Keratinocyte (primary cell): Measurements from ENCODE around the gene TMEM132D. TPM values are rescaled to one million over a fixed set of nuclear protein-coding genes. Genes with fewer than 3 reads are reported as not detected.

ENCODE experiments used
- DNase-seq: peaks from one replicate; pipeline ENCODE4 v3.0.0-alpha.2; 2011; ENCODE audit warnings: low read depth, missing footprints, low spot score
- FAIRE-seq: peaks from 2 replicates; lab custom pipeline; 2011; peaks lifted over from hg19 to GRCh38; lab: Jason Lieb, UNC
- H2AFZ ChIP-seq: 2 replicates; pipeline ENCODE4 v1.6.0; 2012; ENCODE audit warnings: low read length, control low read depth, inconsistent platforms; ENCODE audit not compliant: control insufficient read depth
- H3K27ac ChIP-seq: 2 replicates; pipeline ENCODE4 v1.5.1; 2011; ENCODE audit warnings: low read length; ENCODE audit not compliant: control insufficient read depth, insufficient read depth
- H3K27me3 ChIP-seq: 3 replicates; pipeline ENCODE4 v1.6.0; 2011; ENCODE audit warnings: low read length; ENCODE audit not compliant: control insufficient read depth, insufficient read depth; ENCODE audit errors: extremely low read depth
- H3K36me3 ChIP-seq, 2 experiments: 2 replicates in 1 of 2; 3 replicates in 1 of 2; pipeline ENCODE4 v1.5.1; 2011; ENCODE audit warnings: low read length in 2 of 2, mild to moderate bottlenecking in 1 of 2; ENCODE audit not compliant: control insufficient read depth in 2 of 2, insufficient read depth in 2 of 2; ENCODE audit errors: extremely low read depth in 1 of 2
- H3K4me1 ChIP-seq: 3 replicates; pipeline ENCODE4 v1.5.1; 2011; ENCODE audit warnings: low read length; ENCODE audit not compliant: control insufficient read depth, insufficient read depth; ENCODE audit errors: extremely low read depth
- H3K4me2 ChIP-seq: 3 replicates; pipeline ENCODE4 v1.6.0; 2011; ENCODE audit warnings: low read depth, low read length; ENCODE audit not compliant: control insufficient read depth, insufficient read depth; ENCODE audit errors: extremely low read depth
- H3K4me3 ChIP-seq, 3 experiments: fragments of 200-600 bp in 1 of 3; sonication (generic) in 1 of 3; 2 replicates in 2 of 3; 3 replicates in 1 of 3; pipeline ENCODE4 v1.5.1; 2011 to 2016; ENCODE audit warnings: low read length in 3 of 3, mild to moderate bottlenecking in 3 of 3, control low read depth in 2 of 3, inconsistent platforms in 1 of 3, low read depth in 1 of 3, mixed read lengths in 1 of 3, mixed run types in 1 of 3, moderate library complexity in 1 of 3; ENCODE audit not compliant: control insufficient read depth in 2 of 3, insufficient read depth in 2 of 3; ENCODE audit errors: extremely low read depth in 1 of 3
- H3K79me2 ChIP-seq: 2 replicates; pipeline ENCODE4 v1.6.0; 2012; ENCODE audit warnings: low read length; ENCODE audit not compliant: control insufficient read depth, insufficient read depth
- H3K9ac ChIP-seq: 3 replicates; pipeline ENCODE4 v1.6.0; 2011; ENCODE audit warnings: low read length; ENCODE audit not compliant: control insufficient read depth, insufficient read depth; ENCODE audit errors: extremely low read depth
- H3K9me1 ChIP-seq: 3 replicates; pipeline ENCODE4 v1.6.0; 2011; ENCODE audit warnings: low read length; ENCODE audit not compliant: control insufficient read depth, insufficient read depth; ENCODE audit errors: extremely low read depth
- H3K9me3 ChIP-seq: 2 replicates; pipeline ENCODE4 v1.5.1; 2012; ENCODE audit warnings: low read depth, low read length; ENCODE audit not compliant: control insufficient read depth
- H4K20me1 ChIP-seq: 3 replicates; pipeline ENCODE4 v1.6.0; 2011; ENCODE audit warnings: low read length; ENCODE audit not compliant: control insufficient read depth, insufficient read depth; ENCODE audit errors: extremely low read depth
- EZH2 ChIP-seq: IDR thresholded peaks from one replicate; pipeline ENCODE4 v1.6.1; 2012; ENCODE audit warnings: inconsistent platforms, mild to moderate bottlenecking, low read length, moderate library complexity
- dilution Hi-C: fragments of 300-500 bp; cut with MboI; formaldehyde crosslinking; loops from one replicate; pipeline ENCODE4 v1.7.0; 2020; ENCODE audit warnings: low sequenced_read_pairs; ENCODE audit not compliant: extremely low pct_ligation_motif_present
- polyA plus RNA-seq, 5 experiments: library from polyadenylated mRNA; depleted of rRNA in 3 of 5; stranded (reverse) in 3 of 5; stranded (forward) in 1 of 5; unstranded in 1 of 5; fragments of >200 nt; gene quantifications; 1 replicate in 1 of 5; 2 replicates in 3 of 5; 3 replicates in 1 of 5; pipeline versions ENCODE4 v1.2.1 to v1.2.3, GENCODE V29; 2011 to 2012; ENCODE audit warnings: missing spikeins in 2 of 5, low read depth in 1 of 5, low replicate concordance in 1 of 5
- TF ChIP-seq, protein P1 (sequence below), 3 experiments: IDR thresholded peaks in 1 of 3; conservative IDR thresholded peaks in 1 of 3; optimal IDR thresholded peaks in 1 of 3; 2 replicates in 2 of 3; 3 replicates in 1 of 3; pipeline versions ENCODE3 to v1.5.1; 2011; ENCODE audit warnings: low read length in 3 of 3, mild to moderate bottlenecking in 3 of 3, moderate library complexity in 2 of 3, control low read depth in 1 of 3, inconsistent platforms in 1 of 3; ENCODE audit not compliant: insufficient read depth in 2 of 3; ENCODE audit errors: extremely low read depth in 1 of 3

TMEM132D gene
- polyA plus RNA-seq, 1 donor (not counting 4 experiments of a cell fraction or from before 2014, with no cell fraction given), result not detected

DNA sequence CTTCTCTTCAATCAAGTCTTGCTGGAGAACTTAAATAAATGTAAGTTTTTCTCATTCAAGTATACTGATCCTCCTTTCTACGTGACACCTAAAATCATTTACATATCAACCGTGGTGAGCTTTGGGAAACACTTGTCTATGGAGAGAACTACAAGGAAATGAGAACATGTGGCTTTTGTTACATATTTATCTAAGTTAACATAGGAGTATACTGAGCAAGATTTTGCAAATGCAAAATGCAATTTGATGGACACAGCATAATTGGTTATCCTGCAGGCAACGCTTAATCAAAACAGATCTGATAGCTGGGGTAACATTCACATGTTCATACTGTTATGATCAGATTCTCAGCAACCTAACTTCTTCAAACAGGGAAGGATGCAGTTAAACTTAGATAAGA is 376.3 kb downstream of the TMEM132D start:
- dilution Hi-C loops, result no loop called here
- Histone ChIP-seq H3K4me3 (no peak overlapping the region), H3K36me3 (no peaks in the 10 kb centered on the region), H3K79me2 (no peaks in the 10 kb centered on the region), H3K27me3 (no peaks in the 10 kb centered on the region), H3K9ac (no peak overlapping the region), H2AFZ (no peak overlapping the region), H3K4me1 (no peaks in the 10 kb centered on the region), H3K27ac (no peak overlapping the region), H3K9me1 (no peaks in the 10 kb centered on the region), H3K4me2 (no peak overlapping the region), H4K20me1 (no peaks in the 10 kb centered on the region), H3K9me3 (no peaks in the 10 kb centered on the region)
- DNase-seq (no peak), FAIRE-seq (no peak)
- TF ChIP-seq, protein P1, sequence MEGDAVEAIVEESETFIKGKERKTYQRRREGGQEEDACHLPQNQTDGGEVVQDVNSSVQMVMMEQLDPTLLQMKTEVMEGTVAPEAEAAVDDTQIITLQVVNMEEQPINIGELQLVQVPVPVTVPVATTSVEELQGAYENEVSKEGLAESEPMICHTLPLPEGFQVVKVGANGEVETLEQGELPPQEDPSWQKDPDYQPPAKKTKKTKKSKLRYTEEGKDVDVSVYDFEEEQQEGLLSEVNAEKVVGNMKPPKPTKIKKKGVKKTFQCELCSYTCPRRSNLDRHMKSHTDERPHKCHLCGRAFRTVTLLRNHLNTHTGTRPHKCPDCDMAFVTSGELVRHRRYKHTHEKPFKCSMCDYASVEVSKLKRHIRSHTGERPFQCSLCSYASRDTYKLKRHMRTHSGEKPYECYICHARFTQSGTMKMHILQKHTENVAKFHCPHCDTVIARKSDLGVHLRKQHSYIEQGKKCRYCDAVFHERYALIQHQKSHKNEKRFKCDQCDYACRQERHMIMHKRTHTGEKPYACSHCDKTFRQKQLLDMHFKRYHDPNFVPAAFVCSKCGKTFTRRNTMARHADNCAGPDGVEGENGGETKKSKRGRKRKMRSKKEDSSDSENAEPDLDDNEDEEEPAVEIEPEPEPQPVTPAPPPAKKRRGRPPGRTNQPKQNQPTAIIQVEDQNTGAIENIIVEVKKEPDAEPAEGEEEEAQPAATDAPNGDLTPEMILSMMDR (optimal IDR thresholded peaks at IDR 0.05 in 1 of 3, IDR thresholded peaks at IDR 0.05 in 1 of 3, conservative IDR thresholded peaks at IDR 0.05 in 1 of 3; ENCODE audit: extremely low read depth in 1 of 3, insufficient read depth in 2 of 3, low read length in 3 of 3), result no peak
- TF ChIP-seq EZH2, result no peak

DNA sequence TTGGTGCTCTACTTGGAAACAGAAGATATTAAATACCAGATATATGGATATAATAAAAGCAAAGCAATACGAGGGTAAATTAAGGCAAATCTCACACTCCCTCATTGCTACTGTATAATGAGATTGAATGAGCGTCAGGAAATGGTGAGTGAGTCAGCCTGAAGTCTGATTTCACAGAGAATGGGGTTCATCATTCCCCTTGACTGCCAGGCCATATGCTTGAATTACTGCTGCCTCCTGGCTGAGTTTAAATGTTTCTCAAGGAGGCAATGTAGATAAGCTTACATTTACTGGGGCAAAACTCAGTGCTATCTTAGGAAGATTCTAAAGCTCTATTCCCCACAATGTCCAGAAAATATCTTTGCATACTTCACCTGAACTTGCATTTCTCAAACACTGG is 380.2 kb downstream of the TMEM132D start:
- no peak overlapping the region for H3K4me2 ChIP-seq
- H3K79me2 ChIP-seq, result no peaks in the 10 kb centered on the region
- TF ChIP-seq EZH2, result no peak
- TF ChIP-seq, protein P1 (optimal IDR thresholded peaks at IDR 0.05 in 1 of 3, IDR thresholded peaks at IDR 0.05 in 1 of 3, conservative IDR thresholded peaks at IDR 0.05 in 1 of 3; ENCODE audit: extremely low read depth in 1 of 3, insufficient read depth in 2 of 3, low read length in 3 of 3), result no peak
- no peak overlapping the region for H3K9ac ChIP-seq
- no peaks in the 10 kb centered on the region for H3K36me3 ChIP-seq
- H3K9me1 ChIP-seq, result no peaks in the 10 kb centered on the region
- no peaks in the 10 kb centered on the region for H3K27me3 ChIP-seq
- H3K9me3 ChIP-seq, result no peaks in the 10 kb centered on the region
- H3K4me1 ChIP-seq, result no peaks in the 10 kb centered on the region
- no peak overlapping the region for H3K4me3 ChIP-seq
- FAIRE-seq (no peak), DNase-seq (no peak)
- H2AFZ ChIP-seq, result no peak overlapping the region
- no peak overlapping the region for H3K27ac ChIP-seq
- no peaks in the 10 kb centered on the region for H4K20me1 ChIP-seq
- dilution Hi-C loops, result no loop called here
